Caco-2 (cell line): Measurements from ENCODE around the gene APOH. TPM values are rescaled to one million over a fixed set of nuclear protein-coding genes. Genes with fewer than 3 reads are reported as not detected.

Experiments
- BruUV-seq: library from RNA; stranded (reverse); fragments of 400-500 nt; replicated peaks from 2 replicates; lab custom pipeline; 2021; lab: Mats Ljungman, UMichigan
- CTCF ChIA-PET: fragments of 300-600 bp; sonication (Branson Sonifier 250); formaldehyde crosslinking; loops from one replicate; lab custom pipeline; 2022; ENCODE audit warnings: antibody characterized with exemption; lab: Charles Lee
- POLR2A ChIA-PET: fragments of 300-600 bp; sonication (Branson Sonifier 250); formaldehyde crosslinking; loops from one replicate; lab custom pipeline; 2022; ENCODE audit warnings: antibody characterized with exemption; lab: Charles Lee
- DNase-seq, 2 experiments: peaks; one replicate each; pipeline versions ENCODE4 v3.0.0 to v3.0.0-alpha.2; 2020 to 2022
- H3K27me3 ChIP-seq: replicated peaks from 2 replicates; pipeline ENCODE4 v1.6.0; 2011; ENCODE audit warnings: low read length; ENCODE audit not compliant: control insufficient read depth, insufficient read depth
- H3K36me3 ChIP-seq: 2 replicates; pipeline ENCODE4 v1.5.1; 2011; ENCODE audit warnings: low read length; ENCODE audit not compliant: control insufficient read depth, insufficient read depth
- H3K4me1 ChIP-seq: fragments of 250-450 bp; sonication (Bioruptor Pico); 2 replicates; pipeline ENCODE4 v1.5.1; 2020; ENCODE audit warnings: mild to moderate bottlenecking
- H3K4me3 ChIP-seq: 2 replicates; pipeline ENCODE4 v1.5.1; 2011; ENCODE audit warnings: low read depth, mild to moderate bottlenecking, control low read depth, low read length
- H3K9me3 ChIP-seq: fragments of 250-450 bp; sonication (Bioruptor Pico); 2 replicates; pipeline ENCODE4 v1.5.1; 2020; ENCODE audit warnings: mild to moderate bottlenecking, moderate library complexity
- H3K27ac Mint-ChIP-seq: one replicate; pipeline ENCODE4 v1.8.0; 2022; ENCODE audit warnings: mixed read lengths; ENCODE audit not compliant: unreplicated experiment
- H3K27me3 Mint-ChIP-seq: one replicate; pipeline ENCODE4 v1.8.0; 2022; ENCODE audit warnings: mixed read lengths; ENCODE audit not compliant: insufficient read depth, unreplicated experiment
- H3K36me3 Mint-ChIP-seq: one replicate; pipeline ENCODE4 v1.8.0; 2022; ENCODE audit warnings: mild to moderate bottlenecking, mixed read lengths; ENCODE audit not compliant: insufficient read depth, unreplicated experiment
- H3K4me1 Mint-ChIP-seq: one replicate; pipeline ENCODE4 v1.8.0; 2022; ENCODE audit warnings: low read depth, mixed read lengths; ENCODE audit not compliant: unreplicated experiment
- H3K4me3 Mint-ChIP-seq: one replicate; pipeline ENCODE4 v1.8.0; 2022; ENCODE audit warnings: mild to moderate bottlenecking, moderate library complexity, mixed read lengths; ENCODE audit not compliant: unreplicated experiment
- H3K9me3 Mint-ChIP-seq: one replicate; pipeline ENCODE4 v1.8.0; 2022; ENCODE audit warnings: mixed read lengths; ENCODE audit not compliant: unreplicated experiment
- intact Hi-C: fragments of 100-400 bp; cut with micrococcal nuclease; formaldehyde crosslinking; loops from one replicate; pipeline ENCODE4 v1.10.0; 2022; ENCODE audit not compliant: unreplicated experiment
- total RNA-seq: library from RNA; stranded (reverse); gene quantifications from 2 replicates; pipeline ENCODE4 v1.2.3, GENCODE V29; 2022
- TF ChIP-seq, protein P1 (sequence below), 2 experiments: fragments of 200-600 bp in 1 of 2; IDR thresholded peaks; 1 replicate in 1 of 2; 2 replicates in 1 of 2; pipeline versions ENCODE4 v1.5.1 to v1.8.0; 2011 to 2022; ENCODE audit warnings: antibody characterized with exemption in 1 of 2, control low read depth in 1 of 2, inconsistent platforms in 1 of 2, low read depth in 1 of 2, low read length in 1 of 2, mild to moderate bottlenecking in 1 of 2, moderate library complexity in 1 of 2; ENCODE audit not compliant: insufficient read depth in 1 of 2, severe bottlenecking in 1 of 2, unreplicated experiment in 1 of 2

Gene APOH
- total RNA-seq, 1 experiment from 2014 or later = 135 TPM

DNA sequence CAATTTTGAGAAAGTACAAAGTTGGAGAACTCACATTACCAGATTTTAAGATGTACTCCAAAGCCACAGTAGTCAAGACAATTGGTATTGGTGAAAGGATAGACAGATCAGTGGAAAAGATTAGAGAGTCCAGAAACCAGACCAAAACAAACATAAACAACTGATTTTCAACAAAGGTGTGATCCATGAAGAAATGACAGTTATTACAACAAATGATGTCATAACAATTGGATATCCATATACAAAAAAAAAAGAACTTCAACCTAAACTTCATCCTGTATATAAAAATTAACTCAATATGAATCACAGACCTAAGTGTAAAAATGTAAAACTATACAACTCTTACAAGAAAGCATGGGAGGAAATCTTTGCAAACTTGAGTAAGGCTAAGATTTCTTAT lies 45.7 kb downstream of the APOH start:
- Histone ChIP-seq H3K4me1 (no peaks in the 10 kb centered on the region), H3K36me3 (no peaks in the 10 kb centered on the region), H3K4me3 (no peak overlapping the region), H3K27me3 (no peaks in the 10 kb centered on the region), H3K9me3 (no peaks in the 10 kb centered on the region)
- no TSS peak for BruUV-seq
- Mint-ChIP-seq H3K9me3 (peaks cover 9% of the 10 kb centered on the region), H3K4me1 (no peaks in the 10 kb centered on the region), H3K27ac (no peak overlapping the region), H3K4me3 (no peak overlapping the region), H3K27me3 (no peaks in the 10 kb centered on the region), H3K36me3 (no peaks in the 10 kb centered on the region)
- intact Hi-C loops = no loop called here
- POLR2A ChIA-PET = no interaction called here
- no peak for DNase-seq
- CTCF ChIA-PET = no interaction called here
- TF ChIP-seq, protein P1, sequence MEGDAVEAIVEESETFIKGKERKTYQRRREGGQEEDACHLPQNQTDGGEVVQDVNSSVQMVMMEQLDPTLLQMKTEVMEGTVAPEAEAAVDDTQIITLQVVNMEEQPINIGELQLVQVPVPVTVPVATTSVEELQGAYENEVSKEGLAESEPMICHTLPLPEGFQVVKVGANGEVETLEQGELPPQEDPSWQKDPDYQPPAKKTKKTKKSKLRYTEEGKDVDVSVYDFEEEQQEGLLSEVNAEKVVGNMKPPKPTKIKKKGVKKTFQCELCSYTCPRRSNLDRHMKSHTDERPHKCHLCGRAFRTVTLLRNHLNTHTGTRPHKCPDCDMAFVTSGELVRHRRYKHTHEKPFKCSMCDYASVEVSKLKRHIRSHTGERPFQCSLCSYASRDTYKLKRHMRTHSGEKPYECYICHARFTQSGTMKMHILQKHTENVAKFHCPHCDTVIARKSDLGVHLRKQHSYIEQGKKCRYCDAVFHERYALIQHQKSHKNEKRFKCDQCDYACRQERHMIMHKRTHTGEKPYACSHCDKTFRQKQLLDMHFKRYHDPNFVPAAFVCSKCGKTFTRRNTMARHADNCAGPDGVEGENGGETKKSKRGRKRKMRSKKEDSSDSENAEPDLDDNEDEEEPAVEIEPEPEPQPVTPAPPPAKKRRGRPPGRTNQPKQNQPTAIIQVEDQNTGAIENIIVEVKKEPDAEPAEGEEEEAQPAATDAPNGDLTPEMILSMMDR (IDR thresholded peaks at IDR 0.05; ENCODE audit: insufficient read depth in 1 of 2, low read depth in 1 of 2, low read length in 1 of 2, severe bottlenecking in 1 of 2, unreplicated experiment in 1 of 2) = no peak

DNA sequence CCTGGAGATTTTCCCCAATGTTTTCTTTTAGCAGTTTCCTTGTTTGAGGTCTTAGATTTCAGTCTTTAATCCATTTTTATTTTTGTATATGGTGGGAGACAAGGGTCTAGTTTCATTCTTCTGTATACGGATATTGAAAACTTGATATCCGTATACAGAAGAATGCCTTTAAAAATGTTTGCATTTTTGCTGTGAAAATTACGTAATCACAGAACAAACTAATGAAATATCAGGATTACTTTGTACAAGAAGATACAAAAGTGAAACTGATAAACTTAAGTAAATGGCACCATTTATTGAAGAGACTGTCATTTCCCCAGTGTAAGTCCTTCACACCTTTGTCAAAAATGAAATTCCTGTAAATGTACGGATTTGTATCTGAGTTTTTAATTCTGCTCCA lies 50.6 kb downstream of the APOH start:
- no peaks in the 10 kb centered on the region for H3K9me3 ChIP-seq
- no peak overlapping the region for H3K27ac Mint-ChIP-seq

DNA sequence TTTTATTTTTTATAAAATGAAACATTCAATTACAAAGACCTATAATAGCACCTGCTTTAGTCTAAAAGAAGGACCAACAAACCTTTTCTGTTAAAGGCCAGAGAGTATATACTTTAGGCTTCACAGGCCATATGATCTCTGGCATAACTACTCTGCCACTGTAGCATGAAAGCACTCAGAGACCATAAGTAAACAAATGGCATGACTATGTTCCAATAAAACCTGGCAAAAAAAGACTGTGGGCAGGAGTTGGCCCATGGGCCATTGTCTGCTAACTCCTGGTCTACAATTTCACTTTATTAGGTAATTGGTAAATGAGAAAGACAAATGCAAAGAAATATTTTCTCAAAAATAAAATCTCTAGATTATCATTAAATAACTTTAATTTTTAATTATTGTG lies 52.2 kb downstream of the APOH start:
- Mint-ChIP-seq H3K36me3 (no peaks in the 10 kb centered on the region), H3K4me1 (no peaks in the 10 kb centered on the region), H3K27ac (no peak overlapping the region), H3K27me3 (no peaks in the 10 kb centered on the region), H3K9me3 (peaks cover 9% of the 10 kb centered on the region), H3K4me3 (no peak overlapping the region)
- DNase-seq = no peak
- intact Hi-C loops = no loop called here
- Histone ChIP-seq H3K9me3 (no peaks in the 10 kb centered on the region), H3K4me1 (no peaks in the 10 kb centered on the region), H3K27me3 (no peaks in the 10 kb centered on the region), H3K4me3 (no peak overlapping the region), H3K36me3 (no peaks in the 10 kb centered on the region)
- BruUV-seq = no TSS peak
- TF ChIP-seq, protein P1 (IDR thresholded peaks at IDR 0.05; ENCODE audit: insufficient read depth in 1 of 2, low read depth in 1 of 2, low read length in 1 of 2, severe bottlenecking in 1 of 2, unreplicated experiment in 1 of 2) = no peak
- CTCF ChIA-PET = no interaction called here
- POLR2A ChIA-PET = no interaction called here

More for the DNA sequence above, 50.6 kb downstream of the APOH start:
- Mint-ChIP-seq H3K36me3 (no peaks in the 10 kb centered on the region), H3K4me3 (no peak overlapping the region), H3K4me1 (no peaks in the 10 kb centered on the region), H3K27me3 (no peaks in the 10 kb centered on the region), H3K9me3 (peaks cover 9% of the 10 kb centered on the region)
- DNase-seq = no peak
- H3K4me3 ChIP-seq = no peak overlapping the region
- BruUV-seq = no TSS peak
- intact Hi-C loops = no loop called here
- H3K27me3 ChIP-seq = no peaks in the 10 kb centered on the region
- CTCF ChIA-PET = no interaction called here
- no peaks in the 10 kb centered on the region for H3K4me1 ChIP-seq
- H3K36me3 ChIP-seq = no peaks in the 10 kb centered on the region
- POLR2A ChIA-PET = no interaction called here
- TF ChIP-seq, protein P1 (IDR thresholded peaks at IDR 0.05; ENCODE audit: insufficient read depth in 1 of 2, low read depth in 1 of 2, low read length in 1 of 2, severe bottlenecking in 1 of 2, unreplicated experiment in 1 of 2) = no peak
